GM20431 (cell line): ENCODE measurements around the gene PTRH2.

Source experiments
- in situ Hi-C: fragments of 300-500 bp; cut with MseI, MboI; formaldehyde crosslinking; loops from one replicate; pipeline ENCODE4 v1.15.0; 2020; ENCODE audit warnings: low sequenced_read_pairs; ENCODE audit not compliant: unreplicated experiment

Gene PTRH2

DNA sequence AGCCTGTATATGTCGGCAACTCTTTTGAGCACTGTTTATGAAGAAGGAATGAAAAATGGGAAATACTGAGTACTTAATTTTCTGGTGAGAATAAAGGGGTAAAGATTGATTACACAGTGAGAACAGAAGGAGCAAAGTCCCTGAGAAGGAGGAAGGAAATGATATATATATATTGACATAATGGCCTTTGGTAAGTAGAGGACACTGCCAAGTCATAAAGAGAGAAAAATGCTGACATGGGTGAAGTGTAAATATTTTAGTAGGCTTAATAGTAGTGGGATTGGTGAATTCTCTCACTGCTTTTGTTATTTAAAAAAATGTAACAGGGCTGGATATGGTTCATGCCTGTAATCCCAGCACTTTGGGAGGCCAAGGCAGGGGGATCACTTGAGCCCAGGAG is 16.4 kb upstream of the PTRH2 start:
- in situ Hi-C loops, result no loop called here

DNA sequence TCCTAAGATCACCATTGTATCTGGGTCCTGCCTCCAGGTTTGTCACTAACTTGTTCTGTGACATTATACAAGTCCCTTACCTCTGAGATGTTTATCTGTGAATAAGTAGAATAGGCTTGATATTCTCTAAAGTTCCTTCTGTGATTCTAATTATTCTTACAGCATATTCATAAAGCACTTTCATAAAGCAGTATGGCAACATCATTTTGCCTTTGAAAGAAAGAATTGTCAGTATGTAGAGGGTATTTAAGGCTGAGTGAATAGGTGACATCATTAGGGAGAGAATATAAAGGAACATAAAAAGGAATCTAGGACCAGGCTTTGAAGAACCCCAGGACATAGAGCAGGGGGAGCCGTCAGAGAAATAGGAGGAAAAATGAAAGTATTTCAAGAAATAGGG is 15.8 kb upstream of the PTRH2 start:
- in situ Hi-C loops, result no loop called here

DNA sequence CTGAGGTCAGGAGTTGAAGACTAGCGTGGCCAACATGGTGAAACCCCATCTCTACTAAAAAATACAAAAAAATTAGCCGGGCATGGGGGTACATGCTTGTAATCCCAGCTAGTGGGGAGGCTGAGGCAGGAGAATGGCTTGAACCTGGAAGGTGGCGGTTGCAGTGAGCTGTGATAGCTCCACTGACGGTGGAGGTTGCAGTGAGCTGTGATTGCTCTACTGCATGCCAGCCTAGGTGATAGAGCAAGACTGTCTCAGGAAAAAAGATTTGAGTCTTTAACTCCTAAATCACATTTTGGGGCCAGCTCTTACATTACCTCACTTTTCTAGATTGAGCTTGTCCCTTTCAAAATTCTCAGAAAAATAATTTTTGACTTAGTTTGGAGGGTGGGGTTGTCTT is 15.4 kb upstream of the PTRH2 start:
- in situ Hi-C loops, result no loop called here

DNA sequence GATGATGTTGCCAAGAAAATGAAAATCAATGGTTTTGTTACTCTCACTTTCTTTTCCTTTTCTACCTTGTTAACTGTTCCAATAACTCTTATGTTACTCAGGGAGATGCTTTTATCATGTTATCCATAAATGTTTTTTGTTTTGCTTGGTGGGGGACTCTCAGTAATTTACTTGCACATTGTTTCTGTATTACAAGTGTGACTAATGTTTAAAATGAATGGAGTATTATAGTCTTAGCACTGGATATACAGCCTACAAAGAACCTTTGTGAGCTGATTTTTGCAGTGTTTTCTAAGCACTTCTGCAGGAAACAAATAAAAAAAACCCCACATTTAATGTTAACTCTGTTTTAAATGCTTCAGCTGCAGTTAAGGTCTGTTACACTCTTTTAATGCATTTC is 12.3 kb upstream of the PTRH2 start:
- in situ Hi-C loops, result no loop called here

DNA sequence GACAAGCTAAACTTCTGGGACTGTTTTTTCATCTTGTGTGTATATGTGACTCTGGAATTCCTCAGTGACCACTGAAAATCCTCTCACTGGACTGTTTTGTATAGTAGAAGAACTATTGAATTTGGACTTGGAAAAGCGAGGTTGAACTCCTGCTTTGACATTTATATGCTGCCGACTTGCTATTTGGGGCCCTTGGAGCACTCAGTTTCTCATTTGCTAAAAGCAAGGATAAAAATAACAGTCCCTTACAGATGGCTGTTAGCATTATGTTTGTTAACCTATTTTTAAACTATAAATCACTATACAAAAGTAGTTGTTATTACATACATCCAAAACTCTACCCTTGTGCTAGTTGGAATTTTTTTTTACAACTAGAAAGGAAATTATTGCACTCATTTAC is 9.2 kb upstream of the PTRH2 start:
- in situ Hi-C loops, result no loop called here

DNA sequence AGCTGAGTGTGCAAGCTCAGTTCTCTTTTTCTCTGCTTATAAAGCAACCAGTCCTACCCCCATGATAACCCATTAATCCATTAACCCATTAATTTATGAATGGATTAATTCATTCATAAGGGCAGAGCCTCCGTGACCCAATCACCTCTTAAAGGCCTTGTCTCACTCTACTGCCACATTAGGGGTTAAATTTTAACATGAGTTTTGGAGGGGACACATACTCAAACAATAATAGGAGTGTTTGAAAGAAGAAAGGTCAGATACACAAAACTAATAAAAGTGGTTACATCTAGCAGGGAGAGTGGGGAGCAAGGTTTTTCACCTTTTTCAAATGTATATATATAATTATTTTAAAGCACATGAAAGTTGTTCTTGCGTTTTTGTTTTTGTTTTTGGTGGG is 7.0 kb upstream of the PTRH2 start:
- in situ Hi-C loops, result no loop called here

DNA sequence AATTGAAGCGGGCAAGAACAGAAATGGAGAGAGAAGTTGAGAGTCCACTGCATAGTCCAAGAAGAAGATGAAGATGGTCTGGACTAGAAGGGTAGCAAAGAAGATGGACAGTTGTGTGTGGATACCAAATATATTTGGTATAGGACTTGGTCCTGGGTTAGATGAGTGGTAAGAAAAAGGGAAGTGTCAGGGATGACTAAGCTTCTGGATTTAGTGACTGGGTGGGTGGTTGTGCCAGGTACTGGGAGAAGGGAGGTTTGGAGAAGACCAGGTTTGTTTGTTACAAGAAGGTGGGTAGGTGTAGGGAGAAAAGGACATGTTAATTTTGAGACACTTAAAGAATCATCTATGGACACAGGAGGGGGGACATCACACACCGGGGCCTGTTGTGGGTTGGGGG is 5.6 kb upstream of the PTRH2 start:
- in situ Hi-C loops, result no loop called here

DNA sequence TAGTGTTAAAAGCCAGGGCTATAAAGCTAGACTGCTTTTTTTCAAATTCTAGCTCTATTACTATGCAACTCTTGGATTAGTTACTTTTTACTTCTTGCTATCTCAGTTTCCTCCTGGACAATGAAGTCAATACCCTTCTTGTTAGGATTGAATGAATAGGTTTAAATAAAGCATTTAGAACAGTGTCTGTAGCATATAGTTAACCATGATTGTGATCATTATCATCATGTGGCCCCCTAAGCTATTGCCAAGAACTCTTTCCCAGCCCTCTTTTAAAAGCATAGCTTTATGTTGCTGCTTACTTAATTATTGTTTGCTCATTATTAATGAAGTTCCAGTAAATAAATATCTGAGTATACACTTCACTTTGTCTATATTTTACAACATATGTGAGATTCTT is 4.7 kb upstream of the PTRH2 start:
- in situ Hi-C loops, result no loop called here

DNA sequence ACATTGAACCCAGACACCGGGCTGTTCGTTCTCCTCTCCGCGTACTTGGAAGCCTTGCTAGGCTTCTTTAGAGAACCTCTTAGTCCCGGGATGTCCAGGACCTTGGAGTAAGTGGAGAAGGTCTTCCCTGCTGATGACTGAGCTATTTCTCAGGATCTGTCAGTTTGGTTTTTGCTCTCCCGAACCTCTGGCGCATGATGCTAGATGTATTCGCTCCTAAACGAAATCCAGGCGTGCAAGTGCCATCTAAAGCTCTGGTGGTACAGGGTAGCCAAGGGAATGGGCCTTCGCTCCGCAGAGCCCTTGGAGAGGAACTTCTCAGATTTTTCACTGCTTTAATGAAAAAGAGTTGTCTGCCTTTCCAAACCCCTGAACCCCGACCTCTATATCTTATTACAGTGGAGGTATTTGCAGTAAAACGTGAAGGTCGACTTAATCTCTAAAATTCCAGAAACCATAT is 771 bp upstream of the PTRH2 start:
- in situ Hi-C loops, result no loop called here

DNA sequence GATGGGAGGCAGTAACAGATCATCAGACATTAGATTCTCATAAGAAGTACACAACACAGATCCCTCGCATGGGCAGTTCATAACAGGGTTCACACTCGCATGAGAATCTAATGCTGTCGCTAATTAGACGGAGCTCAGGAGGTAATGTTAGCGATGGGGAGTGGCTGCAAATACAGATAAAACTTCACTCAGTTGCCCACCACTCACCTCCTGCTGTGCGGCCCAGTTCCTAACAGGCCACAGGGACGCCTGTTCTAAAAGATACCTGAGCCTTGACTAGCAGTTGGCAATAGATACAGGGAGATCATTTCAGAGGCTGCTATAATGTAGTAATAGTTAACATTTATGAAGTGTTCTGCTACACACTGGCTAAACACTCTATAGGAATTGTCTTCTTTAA is 4.9 kb downstream of the PTRH2 start:
- in situ Hi-C loops, result no loop called here

DNA sequence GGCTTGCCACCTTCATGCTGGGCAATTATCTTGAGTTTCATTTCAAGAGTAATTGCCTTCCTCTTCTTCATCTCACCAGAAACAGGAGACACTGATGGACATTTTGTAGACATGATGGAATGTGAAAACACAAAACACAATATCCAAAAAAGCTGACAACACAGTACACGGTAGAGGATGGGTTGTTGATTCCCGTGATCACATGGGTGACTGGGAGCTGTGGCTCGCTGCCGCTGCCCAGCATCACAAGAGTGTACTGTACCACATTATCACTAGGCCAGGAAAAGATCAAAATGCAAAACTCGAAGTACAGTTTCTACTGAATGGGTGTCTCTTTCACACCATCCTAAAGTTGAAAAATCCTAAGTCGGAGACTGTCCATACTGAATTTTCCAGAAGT is 7.4 kb downstream of the PTRH2 start:
- in situ Hi-C loops, result no loop called here

DNA sequence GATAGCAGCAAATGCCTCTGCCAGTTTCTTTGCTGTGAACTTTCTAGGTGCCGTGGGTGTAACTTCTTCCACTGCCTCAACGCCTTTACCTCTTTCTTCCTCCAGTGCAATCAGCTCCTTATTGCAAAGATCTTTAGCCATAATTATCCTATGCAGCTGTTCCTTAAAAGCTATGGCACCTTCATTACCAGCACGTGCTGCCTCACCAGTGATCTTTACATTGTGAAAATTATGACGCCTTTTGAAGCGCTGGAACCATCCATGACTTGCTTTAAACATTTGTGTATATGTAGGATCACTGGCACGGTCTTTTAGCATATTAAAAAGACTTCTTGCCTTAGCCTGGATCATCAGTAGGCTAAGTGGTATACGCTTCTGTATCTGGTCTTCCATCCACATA is 8.0 kb downstream of the PTRH2 start:
- in situ Hi-C loops, result no loop called here

DNA sequence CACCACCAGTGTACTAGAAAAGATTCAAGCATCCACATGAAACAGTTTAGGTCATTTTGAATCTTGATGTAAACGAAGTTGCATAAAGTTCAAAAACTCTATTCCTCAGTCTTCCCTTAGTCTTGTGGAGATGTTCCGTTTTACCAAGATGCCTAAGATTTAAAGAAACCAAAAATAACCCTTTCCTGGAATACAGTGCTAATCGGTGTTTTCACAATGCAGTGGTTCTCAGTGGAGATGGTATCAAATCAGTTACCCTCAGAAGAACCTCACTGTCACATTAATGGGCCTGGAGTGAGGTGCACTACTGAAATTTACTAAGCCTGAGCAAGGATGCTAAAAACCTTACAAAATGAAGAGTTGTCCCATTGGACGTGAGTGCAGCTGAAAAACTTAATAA is 9.1 kb downstream of the PTRH2 start:
- in situ Hi-C loops, result no loop called here

DNA sequence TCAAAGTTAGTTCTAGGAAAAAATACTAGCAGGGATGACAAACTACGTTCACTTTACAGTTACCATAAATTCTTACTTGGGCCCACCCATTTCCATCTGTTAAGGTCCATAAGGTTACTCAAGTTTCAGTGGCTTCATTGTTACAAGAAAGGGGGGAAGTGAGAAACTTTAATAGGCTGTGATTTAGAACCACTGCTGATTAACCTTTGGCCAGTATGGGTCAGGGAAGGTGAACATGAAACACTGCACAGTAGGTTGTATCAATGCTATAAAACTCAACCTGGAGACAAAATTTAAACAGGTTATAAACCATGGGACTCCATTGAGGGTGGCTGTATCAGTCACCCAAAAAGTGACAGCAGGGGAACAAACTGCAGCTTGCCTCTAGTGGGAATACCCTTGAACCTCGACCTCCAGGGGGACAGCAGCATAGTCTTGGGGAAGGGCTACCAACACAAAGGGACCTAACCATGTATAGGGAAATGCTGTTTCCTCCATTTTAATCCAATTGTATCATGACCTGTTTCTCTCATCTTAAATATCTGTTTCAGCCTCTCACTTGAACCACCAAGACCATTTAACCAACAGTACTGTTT is 10.4 kb downstream of the PTRH2 start:
- in situ Hi-C loops, result no loop called here

DNA sequence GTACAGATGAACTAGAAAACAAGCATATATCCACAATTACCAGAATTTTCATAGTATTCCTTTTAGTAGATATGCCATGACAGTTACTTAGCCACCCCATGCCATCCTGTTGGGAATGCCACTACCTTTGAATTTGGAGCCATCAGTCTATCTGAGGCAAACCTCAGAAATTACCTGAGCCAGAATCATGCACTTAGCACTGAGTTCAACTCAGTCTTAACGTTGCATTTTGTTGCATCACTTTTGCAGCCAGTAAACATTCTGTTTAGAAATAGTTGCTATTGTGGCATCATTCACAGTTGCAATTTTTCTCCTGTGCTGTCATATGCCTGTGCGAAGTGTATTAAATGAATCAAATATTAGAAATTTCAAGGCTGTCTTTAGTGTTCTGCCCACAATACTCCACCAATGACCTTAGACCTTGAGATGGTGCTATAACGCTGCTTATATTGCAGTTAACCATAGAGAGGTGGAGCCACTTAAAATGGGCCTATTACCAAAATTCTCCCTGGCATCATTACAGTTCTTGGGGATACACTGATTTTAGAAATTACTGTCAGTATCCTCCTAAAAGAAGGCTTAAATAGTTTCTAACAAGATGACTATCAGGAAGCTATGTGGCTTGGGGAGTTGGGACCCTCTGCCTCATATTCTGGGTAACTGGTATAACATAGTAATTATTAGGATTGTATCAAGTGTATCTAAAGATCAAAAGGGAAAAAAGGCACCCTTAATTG is 11.1 kb downstream of the PTRH2 start:
- in situ Hi-C loops, result no loop called here

DNA sequence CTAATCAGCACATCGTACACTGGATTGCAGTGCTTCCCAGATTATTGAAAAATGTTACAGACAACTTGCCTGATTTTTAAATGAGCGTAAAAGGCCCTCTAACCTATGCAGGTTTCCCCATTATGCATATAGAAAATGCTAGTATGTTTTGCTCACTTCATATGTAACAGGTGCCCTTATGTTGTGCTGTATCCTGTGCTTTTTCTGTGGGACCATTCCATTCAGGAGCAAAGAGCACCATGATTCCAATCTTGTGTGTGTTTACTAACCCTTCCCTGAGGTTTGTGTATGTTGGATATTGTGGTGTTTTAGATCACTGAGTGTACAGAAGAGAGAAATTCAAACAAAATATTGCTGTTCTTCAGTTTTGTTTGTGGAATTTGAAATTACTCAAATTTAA is 12.9 kb downstream of the PTRH2 start:
- in situ Hi-C loops, result no loop called here

DNA sequence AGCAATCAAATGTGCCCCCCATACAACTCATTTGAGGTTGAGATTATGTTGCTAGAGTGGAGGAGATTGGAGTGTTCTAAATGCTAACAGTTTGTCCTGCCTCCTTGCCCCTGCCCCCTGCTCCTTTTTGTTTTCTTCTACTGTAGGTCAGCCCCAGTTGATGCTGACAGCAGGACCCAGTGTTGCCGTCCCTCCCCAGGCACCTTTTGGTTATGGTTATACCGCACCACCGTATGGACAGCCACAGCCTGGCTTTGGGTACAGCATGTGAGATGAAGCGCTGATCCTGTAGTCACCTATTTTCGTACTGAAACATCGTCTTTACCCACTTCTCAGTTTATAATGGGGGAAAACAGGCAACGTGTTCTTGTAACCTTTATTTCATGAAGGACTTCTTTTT is 13.6 kb downstream of the PTRH2 start:
- in situ Hi-C loops, result no loop called here

DNA sequence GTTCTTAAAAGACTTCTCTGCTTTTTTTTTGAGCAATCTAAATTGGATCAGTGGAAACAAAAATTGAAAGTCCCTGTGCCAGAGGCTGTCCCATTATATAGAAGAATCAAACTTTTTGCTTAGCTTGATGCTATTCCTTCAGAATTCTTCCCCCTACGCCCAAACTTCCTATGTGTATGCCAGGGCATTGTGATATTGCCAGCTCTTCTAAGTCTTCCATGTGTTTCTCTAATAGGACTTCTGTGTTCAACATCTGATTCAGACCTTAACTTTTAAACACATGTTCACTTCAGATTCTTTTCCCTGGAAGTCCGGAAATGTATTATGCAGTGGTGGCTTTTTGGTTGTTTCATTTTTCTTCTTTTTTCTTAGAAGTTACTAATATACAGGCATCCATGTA is 18.7 kb downstream of the PTRH2 start:
- in situ Hi-C loops, result no loop called here

DNA sequence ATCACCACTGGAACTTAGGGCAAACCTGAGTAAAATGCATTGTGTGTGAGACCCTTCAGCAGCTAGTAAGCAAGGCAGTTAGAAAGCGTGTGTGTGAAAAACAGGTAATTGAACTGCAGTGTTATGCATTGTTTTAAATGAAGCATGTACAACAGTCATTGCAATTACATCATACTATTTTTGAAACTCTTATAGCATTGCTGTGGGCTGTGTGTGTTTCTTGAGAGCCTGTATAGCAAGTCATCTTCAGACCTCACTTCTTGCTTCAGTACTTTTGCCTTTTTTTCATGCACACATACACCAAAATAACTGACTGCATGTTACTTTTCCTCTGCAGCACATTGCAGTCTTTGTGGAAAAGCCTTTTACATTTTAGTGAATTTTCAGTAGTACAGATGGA is 19.2 kb downstream of the PTRH2 start:
- in situ Hi-C loops, result no loop called here

DNA sequence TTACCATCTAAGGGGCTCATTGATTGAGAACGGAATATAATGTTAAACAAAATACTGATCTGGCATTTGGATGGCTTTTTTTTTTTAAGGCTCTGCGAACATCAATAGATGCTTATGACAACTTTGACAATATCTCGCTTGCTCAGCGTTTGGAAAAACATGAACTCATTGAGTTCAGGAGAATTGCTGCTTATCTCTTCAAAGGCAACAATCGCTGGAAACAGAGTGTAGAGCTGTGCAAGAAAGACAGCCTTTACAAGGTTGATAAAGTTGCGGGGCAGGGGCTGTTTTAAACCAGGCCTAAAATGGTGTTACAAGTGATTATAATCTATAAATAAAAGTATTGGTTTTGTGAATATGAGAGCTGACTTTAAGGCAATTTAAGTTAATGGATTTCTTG is 22.3 kb downstream of the PTRH2 start:
- in situ Hi-C loops, result no loop called here

DNA sequence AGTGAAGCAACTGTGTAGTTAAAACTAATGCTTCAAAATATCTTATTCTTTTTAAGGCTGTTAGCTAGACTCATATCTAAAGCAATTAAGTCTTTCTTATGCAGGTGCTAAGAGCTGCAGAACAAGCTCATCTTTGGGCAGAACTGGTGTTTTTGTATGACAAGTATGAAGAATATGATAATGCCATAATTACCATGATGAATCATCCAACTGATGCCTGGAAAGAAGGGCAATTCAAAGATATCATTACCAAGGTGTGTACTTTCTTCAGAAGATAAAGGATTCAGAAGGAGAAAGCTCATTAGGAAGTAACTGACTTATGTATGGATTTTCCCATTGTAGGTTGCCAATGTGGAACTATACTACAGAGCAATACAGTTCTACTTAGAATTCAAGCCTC is 23.9 kb downstream of the PTRH2 start:
- in situ Hi-C loops, result no loop called here

DNA sequence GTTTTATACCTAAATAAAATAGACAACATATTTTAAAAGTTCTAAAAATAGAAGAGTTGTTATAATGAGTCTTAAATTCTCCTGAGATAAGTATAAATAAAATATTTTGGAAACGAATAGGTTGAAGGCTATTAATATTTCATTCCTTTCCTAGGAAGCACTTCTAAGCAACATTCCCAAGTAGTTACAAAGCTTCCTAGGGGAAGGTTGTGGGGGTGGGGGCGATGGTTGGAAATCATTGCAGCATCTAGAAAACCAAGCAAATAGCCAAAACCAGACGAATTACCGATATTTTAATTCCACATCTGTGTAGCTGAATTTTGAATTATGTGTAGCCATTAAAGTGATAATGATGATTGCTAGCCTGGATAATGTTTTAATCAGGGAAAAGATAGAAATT is 26.9 kb downstream of the PTRH2 start:
- in situ Hi-C loops, result no loop called here
